ENCODE results near the gene EIF2S1.

EIF2S1 gene

GRCh38 chr14:67420102-67420739, 60.1 kb downstream of the EIF2S1 start:
- no peak overlapping the region for H3K27ac ChIP-seq (ENCODE audit: insufficient read depth, low read depth, low read length, poor library complexity, severe bottlenecking)
- H3K4me3 ChIP-seq (ENCODE audit: insufficient read depth, low read depth, low read length): no peak overlapping the region
- no peaks in the 10 kb centered on the region for H3K9me3 ChIP-seq (ENCODE audit: control insufficient read depth, low read length)
- H3K4me1 ChIP-seq (ENCODE audit: control insufficient read depth, insufficient read depth, low read length): no peaks in the 10 kb centered on the region
- H3K27me3 ChIP-seq (ENCODE audit: control insufficient read depth, insufficient read depth, low read length, poor library complexity, severe bottlenecking): no peaks in the 10 kb centered on the region
- H3K36me3 ChIP-seq (ENCODE audit: control insufficient read depth, insufficient read depth, low read length): no peaks in the 10 kb centered on the region
- WGBS, 2 experiments: 87 to 93% methylated on average over 12 of the region's 12 CpGs

DNA sequence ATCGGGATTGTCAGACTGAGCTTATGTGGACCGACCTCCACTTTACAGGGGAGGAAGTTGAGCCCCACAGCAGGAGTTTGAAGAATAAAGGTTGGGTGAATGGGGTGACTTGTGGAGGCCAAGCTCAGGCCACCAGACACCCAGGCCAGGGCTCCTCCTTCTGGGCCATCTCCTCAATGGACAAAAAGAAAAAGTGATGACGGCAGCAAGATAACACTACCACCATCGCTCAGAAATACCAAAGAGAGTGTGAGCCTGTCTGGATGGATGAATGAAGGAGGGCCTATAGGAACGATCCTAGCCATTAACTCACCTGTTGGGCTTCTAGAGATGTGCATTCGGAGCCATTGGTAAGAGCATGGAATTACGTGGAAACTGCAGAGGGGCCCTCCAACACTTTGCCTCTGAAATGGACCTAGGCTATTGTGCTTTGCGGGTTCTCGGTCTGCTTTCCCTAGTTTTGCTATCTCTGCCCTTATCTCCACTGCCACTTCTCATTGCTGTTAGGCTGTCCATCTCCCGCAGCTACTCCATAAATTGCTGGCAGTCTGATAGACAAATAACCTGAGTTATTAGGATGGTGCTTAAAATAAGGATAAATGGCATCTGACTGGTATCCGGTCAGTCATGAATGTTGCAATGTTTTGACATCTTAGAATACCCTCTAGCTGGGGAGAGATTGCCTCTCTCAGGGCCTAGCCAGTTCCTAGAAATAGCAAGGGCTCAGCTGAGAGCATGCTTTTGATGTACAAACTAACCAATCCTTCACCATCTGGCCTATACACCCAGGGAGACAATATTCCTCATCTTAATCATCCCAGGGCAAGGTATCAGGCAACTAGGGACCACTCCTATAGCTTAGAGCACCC, 61.5 kb downstream of the EIF2S1 start:
- 93% methylated on average over 11 of the region's 11 CpGs for WGBS, 2 experiments
- no peaks in the 10 kb centered on the region for H3K9me3 ChIP-seq (ENCODE audit: control insufficient read depth, low read length)
- H3K36me3 ChIP-seq (ENCODE audit: control insufficient read depth, insufficient read depth, low read length): no peaks in the 10 kb centered on the region
- no peak overlapping the region for H3K4me3 ChIP-seq (ENCODE audit: insufficient read depth, low read depth, low read length)
- H3K4me1 ChIP-seq (ENCODE audit: control insufficient read depth, insufficient read depth, low read length): peaks cover 2% of the 10 kb centered on the region
- H3K27ac ChIP-seq (ENCODE audit: insufficient read depth, low read depth, low read length, poor library complexity, severe bottlenecking): no peak overlapping the region
- H3K27me3 ChIP-seq (ENCODE audit: control insufficient read depth, insufficient read depth, low read length, poor library complexity, severe bottlenecking): no peaks in the 10 kb centered on the region

DNA sequence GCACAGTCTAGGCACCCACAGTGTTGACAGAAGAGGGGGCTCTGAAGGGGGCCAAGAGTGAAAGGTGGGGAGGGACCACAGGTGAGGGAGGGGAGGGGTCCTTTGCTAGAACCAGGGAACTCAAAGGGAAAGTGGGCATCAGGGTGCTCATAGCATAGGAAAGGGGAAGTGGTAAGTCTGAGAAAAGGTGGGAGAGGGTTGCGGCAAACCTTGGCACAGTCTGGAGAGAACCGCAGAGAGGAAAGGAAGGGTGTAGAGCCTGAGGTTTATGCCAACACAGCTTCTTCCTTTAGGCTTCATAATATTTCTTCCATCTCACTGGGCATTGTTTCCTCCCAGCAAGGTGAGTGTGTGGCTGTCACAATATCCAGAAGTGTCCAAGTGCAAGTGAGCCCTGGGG, 63.3 kb downstream of the EIF2S1 start:
- Histone ChIP-seq H3K27me3 (ENCODE audit: control insufficient read depth, insufficient read depth, low read length, poor library complexity, severe bottlenecking) (no peaks in the 10 kb centered on the region), H3K4me3 (ENCODE audit: insufficient read depth, low read depth, low read length) (no peak overlapping the region), H3K9me3 (ENCODE audit: control insufficient read depth, low read length) (no peaks in the 10 kb centered on the region), H3K4me1 (ENCODE audit: control insufficient read depth, insufficient read depth, low read length) (peaks cover 6% of the 10 kb centered on the region), H3K27ac (ENCODE audit: insufficient read depth, low read depth, low read length, poor library complexity, severe bottlenecking) (no peak overlapping the region), H3K36me3 (ENCODE audit: control insufficient read depth, insufficient read depth, low read length) (no peaks in the 10 kb centered on the region)
- WGBS, 2 experiments: 95 to 100% methylated on average over 2 of the region's 2 CpGs

DNA sequence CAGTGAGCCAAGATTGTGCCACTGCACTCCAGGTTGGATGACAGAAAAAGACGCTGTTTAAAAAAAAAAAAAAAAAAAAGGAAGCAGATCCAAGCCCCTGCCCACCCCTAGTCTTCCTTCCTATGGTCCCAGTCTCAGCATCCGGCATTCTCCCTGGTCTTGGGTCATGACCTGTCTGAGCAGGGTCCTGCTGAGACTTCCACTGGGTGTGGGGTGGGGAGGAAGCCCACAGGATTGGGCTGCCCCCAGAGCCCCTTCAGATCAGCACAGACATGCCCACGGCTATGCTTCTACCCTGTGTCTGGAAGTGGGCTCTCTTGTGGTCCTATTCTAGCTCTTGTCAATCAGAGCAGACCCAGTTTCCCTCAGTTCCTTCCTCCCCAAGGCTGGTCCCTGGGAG, 64.4 kb downstream of the EIF2S1 start:
- Histone ChIP-seq H3K9me3 (ENCODE audit: control insufficient read depth, low read length) (no peaks in the 10 kb centered on the region), H3K27ac (ENCODE audit: insufficient read depth, low read depth, low read length, poor library complexity, severe bottlenecking) (no peak overlapping the region), H3K36me3 (ENCODE audit: control insufficient read depth, insufficient read depth, low read length) (no peaks in the 10 kb centered on the region), H3K27me3 (ENCODE audit: control insufficient read depth, insufficient read depth, low read length, poor library complexity, severe bottlenecking) (no peaks in the 10 kb centered on the region), H3K4me3 (ENCODE audit: insufficient read depth, low read depth, low read length) (no peak overlapping the region), H3K4me1 (ENCODE audit: control insufficient read depth, insufficient read depth, low read length) (peaks cover 6% of the 10 kb centered on the region)
- WGBS, 2 experiments: 81 to 89% methylated on average over 3 of the region's 3 CpGs

- Histone ChIP-seq H3K27me3 (ENCODE audit: control insufficient read depth, insufficient read depth, low read length, poor library complexity, severe bottlenecking) (no peaks in the 10 kb centered on the region), H3K27ac (ENCODE audit: insufficient read depth, low read depth, low read length, poor library complexity, severe bottlenecking) (no peak overlapping the region), H3K4me3 (ENCODE audit: insufficient read depth, low read depth, low read length) (no peak overlapping the region), H3K9me3 (ENCODE audit: control insufficient read depth, low read length) (no peaks in the 10 kb centered on the region), H3K36me3 (ENCODE audit: control insufficient read depth, insufficient read depth, low read length) (no peaks in the 10 kb centered on the region), H3K4me1 (ENCODE audit: control insufficient read depth, insufficient read depth, low read length) (peaks cover 6% of the 10 kb centered on the region)
- WGBS, 2 experiments: 92 to 93% methylated on average over 4 of the region's 4 CpGs
These were observed 65.5 kb downstream of the EIF2S1 start for GRCh38 chr14:67425608-67426007.

GRCh38 chr14:67426161-67426560, 66.0 kb downstream of the EIF2S1 start:
- H3K4me1 ChIP-seq (ENCODE audit: control insufficient read depth, insufficient read depth, low read length): peaks cover 6% of the 10 kb centered on the region
- H3K36me3 ChIP-seq (ENCODE audit: control insufficient read depth, insufficient read depth, low read length): no peaks in the 10 kb centered on the region
- H3K4me3 ChIP-seq (ENCODE audit: insufficient read depth, low read depth, low read length): no peak overlapping the region
- no peaks in the 10 kb centered on the region for H3K27me3 ChIP-seq (ENCODE audit: control insufficient read depth, insufficient read depth, low read length, poor library complexity, severe bottlenecking)
- 54% methylated on average over 7 to 8 of the region's 8 CpGs for WGBS, 2 experiments
- H3K27ac ChIP-seq (ENCODE audit: insufficient read depth, low read depth, low read length, poor library complexity, severe bottlenecking): no peak overlapping the region
- H3K9me3 ChIP-seq (ENCODE audit: control insufficient read depth, low read length): no peaks in the 10 kb centered on the region

DNA sequence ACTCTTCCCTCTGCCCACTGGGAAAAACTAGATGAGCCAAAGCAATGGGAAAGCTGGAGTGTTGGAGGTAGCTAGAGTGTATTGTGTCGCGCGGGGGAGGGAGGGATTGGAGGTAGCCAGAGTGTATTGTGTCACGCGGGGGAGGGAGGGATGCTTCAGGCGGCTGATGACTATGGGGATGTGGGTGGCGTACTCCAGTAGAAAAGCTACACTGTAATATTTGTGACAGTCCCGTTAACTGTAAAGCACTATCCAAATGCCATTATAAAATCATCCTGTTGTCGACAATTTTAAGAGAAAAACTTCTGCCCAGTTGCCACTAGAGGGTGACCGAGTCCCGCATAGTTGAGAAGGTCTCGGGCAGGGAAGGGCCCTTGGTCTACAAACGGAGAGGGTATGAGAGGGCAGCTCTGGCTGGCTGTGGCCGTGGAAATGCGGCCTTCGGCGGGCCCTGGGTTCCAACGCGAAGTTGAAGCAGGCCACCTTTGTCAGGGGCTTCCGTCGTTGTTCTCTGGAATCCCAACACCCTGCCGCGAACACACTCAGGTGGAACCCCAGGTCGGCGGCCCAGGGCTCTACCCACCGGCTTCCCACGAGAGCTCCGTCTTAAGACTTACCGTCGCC, 67.0 kb downstream of the EIF2S1 start:
- Histone ChIP-seq H3K9me3 (ENCODE audit: control insufficient read depth, low read length) (no peaks in the 10 kb centered on the region), H3K27ac (ENCODE audit: insufficient read depth, low read depth, low read length, poor library complexity, severe bottlenecking) (no peak overlapping the region), H3K4me1 (ENCODE audit: control insufficient read depth, insufficient read depth, low read length) (peaks cover 6% of the 10 kb centered on the region), H3K27me3 (ENCODE audit: control insufficient read depth, insufficient read depth, low read length, poor library complexity, severe bottlenecking) (no peaks in the 10 kb centered on the region), H3K4me3 (ENCODE audit: insufficient read depth, low read depth, low read length) (no peak overlapping the region), H3K36me3 (ENCODE audit: control insufficient read depth, insufficient read depth, low read length) (no peaks in the 10 kb centered on the region)
- whole genome bisulfite sequencing, 2 experiments: 40 to 41% methylated on average over 30 of the region's 30 CpGs

DNA sequence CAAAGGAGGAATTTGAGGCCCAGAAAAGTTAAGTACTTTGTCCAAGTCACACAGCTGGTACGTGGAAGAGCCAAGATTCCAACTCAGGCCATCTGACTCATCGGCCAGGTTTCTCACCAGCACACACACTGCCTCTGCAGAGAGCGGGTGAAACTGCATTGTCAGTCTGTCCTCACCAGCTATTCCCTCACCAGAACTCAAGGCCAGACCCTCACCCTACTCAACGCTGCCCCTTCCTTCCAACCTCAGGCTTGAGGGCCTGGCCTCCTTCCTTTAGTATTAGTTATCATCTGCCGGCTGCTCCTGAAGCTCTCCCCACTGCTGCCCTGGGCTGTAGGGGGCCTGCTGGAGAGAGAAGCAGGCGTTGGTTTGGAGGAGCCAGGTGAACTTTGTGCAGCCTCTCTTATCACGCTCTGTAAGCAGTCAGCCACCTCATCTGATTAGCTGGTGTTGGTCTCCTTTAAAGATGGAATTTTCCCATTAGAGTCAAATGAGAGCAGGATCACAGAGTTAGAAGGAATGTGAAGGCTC, 68.4 kb downstream of the EIF2S1 start:
- no peak overlapping the region for H3K27ac ChIP-seq (ENCODE audit: insufficient read depth, low read depth, low read length, poor library complexity, severe bottlenecking)
- WGBS, 2 experiments: 77 to 78% methylated on average over 7 of the region's 7 CpGs

DNA sequence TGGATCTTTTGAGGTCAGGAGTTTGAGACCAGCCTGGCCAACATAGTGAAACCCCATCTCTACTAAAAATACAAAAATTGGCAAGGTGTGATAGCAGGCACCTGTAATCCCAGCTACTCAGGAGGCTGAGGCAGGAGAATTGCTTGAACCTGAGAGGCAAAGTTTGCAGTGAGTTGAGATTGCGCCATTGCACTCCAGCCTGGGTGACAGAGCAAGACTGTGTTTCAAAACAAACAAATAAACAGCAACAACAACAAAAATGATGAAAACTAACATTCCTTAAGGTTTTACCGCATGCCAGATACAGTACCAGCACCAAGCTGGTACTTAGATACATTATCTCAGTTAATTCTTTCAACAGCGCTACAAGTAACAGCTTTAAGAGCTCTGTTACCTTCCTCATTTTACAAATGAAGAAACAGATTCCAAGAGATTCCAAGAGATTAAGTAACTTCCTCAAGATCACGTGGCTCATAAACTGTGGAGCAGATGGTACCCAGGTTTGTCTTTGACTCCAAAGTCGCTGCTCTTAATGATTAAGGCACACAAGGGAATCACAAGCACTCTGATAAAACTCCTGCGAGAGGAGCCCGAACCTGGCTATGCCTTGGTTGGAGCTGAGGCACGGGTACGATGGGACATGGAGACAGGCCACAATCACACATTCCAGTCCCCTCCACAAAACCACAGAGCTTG, 69.5 kb downstream of the EIF2S1 start:
- WGBS, 2 experiments: 89 to 93% methylated on average over 9 of the region's 9 CpGs
- peaks cover 6% of the 10 kb centered on the region for H3K4me1 ChIP-seq (ENCODE audit: control insufficient read depth, insufficient read depth, low read length)
- H3K4me3 ChIP-seq (ENCODE audit: insufficient read depth, low read depth, low read length): no peak overlapping the region
- H3K27me3 ChIP-seq (ENCODE audit: control insufficient read depth, insufficient read depth, low read length, poor library complexity, severe bottlenecking): no peaks in the 10 kb centered on the region
- no peaks in the 10 kb centered on the region for H3K9me3 ChIP-seq (ENCODE audit: control insufficient read depth, low read length)
- no peaks in the 10 kb centered on the region for H3K36me3 ChIP-seq (ENCODE audit: control insufficient read depth, insufficient read depth, low read length)
- no peak overlapping the region for H3K27ac ChIP-seq (ENCODE audit: insufficient read depth, low read depth, low read length, poor library complexity, severe bottlenecking)

More for the DNA sequence above, 68.4 kb downstream of the EIF2S1 start:
- Histone ChIP-seq H3K4me3 (ENCODE audit: insufficient read depth, low read depth, low read length) (no peak overlapping the region), H3K9me3 (ENCODE audit: control insufficient read depth, low read length) (no peaks in the 10 kb centered on the region), H3K27me3 (ENCODE audit: control insufficient read depth, insufficient read depth, low read length, poor library complexity, severe bottlenecking) (no peaks in the 10 kb centered on the region), H3K36me3 (ENCODE audit: control insufficient read depth, insufficient read depth, low read length) (no peaks in the 10 kb centered on the region), H3K4me1 (ENCODE audit: control insufficient read depth, insufficient read depth, low read length) (peaks cover 6% of the 10 kb centered on the region)

All from ectodermal cell (in vitro differentiated cells).